Measurements from ENCODE around the gene KRTAP12-1.
"Not testable (repeated sequence)": the region's sequence is repeated elsewhere in the genome, so short reads cannot be mapped to it uniquely, and the experiment has no call there.

DNA sequence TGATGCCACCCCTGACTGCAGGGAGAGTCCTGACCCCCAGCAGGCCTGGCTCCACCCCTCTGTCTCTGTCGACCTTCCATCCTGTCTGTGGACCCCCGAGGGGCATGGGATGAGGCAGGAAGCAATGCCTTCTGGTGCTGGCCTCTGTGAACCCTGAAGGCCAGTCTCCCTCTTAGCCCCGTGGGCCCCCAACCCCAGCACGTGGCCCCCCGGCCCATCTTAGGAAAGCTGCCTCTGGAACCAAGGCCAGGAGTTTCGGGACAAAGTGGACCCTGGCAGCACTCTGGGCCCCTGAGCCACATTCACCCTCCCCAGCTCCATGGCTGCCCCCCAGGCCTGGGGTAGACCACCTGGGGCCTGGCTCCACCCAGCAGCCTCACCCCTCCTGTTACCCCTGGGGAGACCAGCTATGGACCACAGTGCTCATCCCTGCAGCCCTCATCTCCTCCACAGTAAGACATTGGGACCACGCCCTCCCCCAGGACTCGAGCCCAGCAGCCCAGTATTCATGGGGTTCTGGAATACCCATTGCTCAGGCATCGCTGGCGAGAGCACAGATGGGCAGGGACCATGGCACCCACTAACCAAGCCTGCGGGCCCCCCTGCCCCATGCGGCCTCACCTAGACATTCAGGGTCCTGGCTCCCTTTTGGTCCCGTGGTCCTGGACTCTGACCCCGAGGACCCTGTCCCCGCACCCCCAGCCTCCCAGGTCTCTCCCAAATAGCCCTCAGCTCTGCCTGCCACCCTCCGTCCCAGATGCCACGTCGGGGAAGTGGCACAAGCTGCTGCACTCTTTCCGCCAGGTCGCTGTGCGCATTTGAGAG, 43.2 kb downstream of the KRTAP12-1 start:
- TF ChIP-seq POLR2AphosphoS5 (IDR thresholded peaks at IDR 0.05; ENCODE audit: borderline replicate concordance, low read depth, low read length); EZH2 (IDR thresholded peaks at IDR 0.05): not testable (repeated sequence)
